RWPE2 (cell line): ENCODE measurements around the gene IGFBP6.

ENCODE experiments used
- ATAC-seq: fragments of 200-7000 bp; cut with Tn5 transposase; 3 replicates; pipeline ENCODE4 v1.9.1; 2021; ENCODE audit warnings: low read depth
- DNase-seq: peaks from one replicate; pipeline ENCODE4 v3.0.0-alpha.2; 2020; ENCODE audit warnings: low spot score
- H3K27ac ChIP-seq: fragments of 450-650 bp; 2 replicates; pipeline ENCODE4 v1.5.1; 2017; ENCODE audit warnings: mild to moderate bottlenecking; ENCODE audit not compliant: poor library complexity, severe bottlenecking
- H3K27me3 ChIP-seq: fragments of 250-450 bp; sonication (Bioruptor Pico); 2 replicates; pipeline ENCODE4 v1.5.1; 2021; ENCODE audit warnings: mild to moderate bottlenecking, moderate library complexity; ENCODE audit not compliant: insufficient read depth, poor library complexity, severe bottlenecking
- H3K36me3 ChIP-seq: fragments of 250-450 bp; sonication (Bioruptor Pico); 2 replicates; pipeline ENCODE4 v1.5.1; 2020; ENCODE audit warnings: low read depth, mild to moderate bottlenecking, moderate library complexity
- H3K4me1 ChIP-seq: fragments of 250-450 bp; sonication (Bioruptor Pico); 2 replicates; pipeline ENCODE4 v1.5.1; 2021; ENCODE audit warnings: mild to moderate bottlenecking, moderate library complexity; ENCODE audit not compliant: insufficient read depth, poor library complexity, severe bottlenecking
- H3K4me3 ChIP-seq: fragments of 250-450 bp; sonication (Bioruptor Pico); 2 replicates; pipeline ENCODE4 v1.5.1; 2021; ENCODE audit warnings: mild to moderate bottlenecking, moderate library complexity; ENCODE audit not compliant: severe bottlenecking
- H3K9me3 ChIP-seq: fragments of 250-450 bp; sonication (Bioruptor Pico); 2 replicates; pipeline ENCODE4 v1.5.1; 2021; ENCODE audit warnings: mild to moderate bottlenecking, moderate library complexity; ENCODE audit not compliant: severe bottlenecking
- TF ChIP-seq, protein P1 (sequence below): fragments of 450-650 bp; IDR thresholded peaks from one replicate; pipeline ENCODE4 v1.5.1; 2017; ENCODE audit warnings: mild to moderate bottlenecking, moderate library complexity; ENCODE audit not compliant: poor library complexity, severe bottlenecking

The IGFBP6 gene

DNA sequence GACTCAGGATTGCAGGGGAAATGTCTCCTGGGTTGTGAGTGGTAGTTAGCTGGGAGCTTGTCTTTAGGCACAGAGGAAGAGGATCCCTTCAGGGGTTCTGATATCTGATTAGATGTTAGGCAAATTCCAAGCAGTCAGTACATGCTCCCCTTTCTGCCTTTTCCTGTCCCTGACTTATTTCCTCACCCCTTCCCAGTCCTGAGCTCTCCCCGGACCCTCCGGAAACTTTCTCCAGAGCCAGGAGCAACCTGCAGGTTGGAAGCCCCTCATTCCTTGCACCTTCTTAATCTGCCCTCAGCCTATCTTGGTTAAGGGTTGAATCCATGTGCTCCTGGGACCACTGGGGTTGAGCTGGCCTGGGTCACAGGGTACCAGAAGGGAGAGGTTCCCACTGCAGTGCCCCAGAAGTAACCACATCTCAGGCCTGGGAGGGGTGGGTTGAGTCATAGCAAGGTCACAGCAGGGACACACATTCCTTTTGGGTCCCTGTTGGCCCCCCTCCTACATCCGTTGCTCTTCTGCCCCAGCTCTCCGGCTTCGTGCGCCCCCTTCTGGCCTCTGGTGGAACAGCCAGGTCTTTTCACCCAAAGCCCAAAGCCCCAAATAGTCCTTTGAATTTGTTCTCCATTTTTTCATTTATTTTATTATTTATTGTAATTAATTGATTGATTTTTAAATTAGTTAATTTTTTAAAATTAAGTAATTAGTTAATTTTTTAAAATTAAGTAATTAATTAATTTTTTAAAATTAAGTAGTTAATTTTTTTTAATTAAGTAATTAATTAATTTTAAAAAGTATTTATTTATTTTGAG is 1.8 kb downstream of the IGFBP6 start:
- DNase-seq: peak; percentile 91
- Histone ChIP-seq H3K9me3 (no peaks in the 10 kb centered on the region), H3K27me3 (no peaks in the 10 kb centered on the region), H3K36me3 (peaks cover 16% of the 10 kb centered on the region), H3K4me1 (peaks cover 20% of the 10 kb centered on the region), H3K4me3 (peak overlapping the region; percentile 44), H3K27ac (peak overlapping the region; percentile 93)
- ATAC-seq: peak; percentile 63
- TF ChIP-seq, protein P1, sequence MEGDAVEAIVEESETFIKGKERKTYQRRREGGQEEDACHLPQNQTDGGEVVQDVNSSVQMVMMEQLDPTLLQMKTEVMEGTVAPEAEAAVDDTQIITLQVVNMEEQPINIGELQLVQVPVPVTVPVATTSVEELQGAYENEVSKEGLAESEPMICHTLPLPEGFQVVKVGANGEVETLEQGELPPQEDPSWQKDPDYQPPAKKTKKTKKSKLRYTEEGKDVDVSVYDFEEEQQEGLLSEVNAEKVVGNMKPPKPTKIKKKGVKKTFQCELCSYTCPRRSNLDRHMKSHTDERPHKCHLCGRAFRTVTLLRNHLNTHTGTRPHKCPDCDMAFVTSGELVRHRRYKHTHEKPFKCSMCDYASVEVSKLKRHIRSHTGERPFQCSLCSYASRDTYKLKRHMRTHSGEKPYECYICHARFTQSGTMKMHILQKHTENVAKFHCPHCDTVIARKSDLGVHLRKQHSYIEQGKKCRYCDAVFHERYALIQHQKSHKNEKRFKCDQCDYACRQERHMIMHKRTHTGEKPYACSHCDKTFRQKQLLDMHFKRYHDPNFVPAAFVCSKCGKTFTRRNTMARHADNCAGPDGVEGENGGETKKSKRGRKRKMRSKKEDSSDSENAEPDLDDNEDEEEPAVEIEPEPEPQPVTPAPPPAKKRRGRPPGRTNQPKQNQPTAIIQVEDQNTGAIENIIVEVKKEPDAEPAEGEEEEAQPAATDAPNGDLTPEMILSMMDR: peak; percentile 94

DNA sequence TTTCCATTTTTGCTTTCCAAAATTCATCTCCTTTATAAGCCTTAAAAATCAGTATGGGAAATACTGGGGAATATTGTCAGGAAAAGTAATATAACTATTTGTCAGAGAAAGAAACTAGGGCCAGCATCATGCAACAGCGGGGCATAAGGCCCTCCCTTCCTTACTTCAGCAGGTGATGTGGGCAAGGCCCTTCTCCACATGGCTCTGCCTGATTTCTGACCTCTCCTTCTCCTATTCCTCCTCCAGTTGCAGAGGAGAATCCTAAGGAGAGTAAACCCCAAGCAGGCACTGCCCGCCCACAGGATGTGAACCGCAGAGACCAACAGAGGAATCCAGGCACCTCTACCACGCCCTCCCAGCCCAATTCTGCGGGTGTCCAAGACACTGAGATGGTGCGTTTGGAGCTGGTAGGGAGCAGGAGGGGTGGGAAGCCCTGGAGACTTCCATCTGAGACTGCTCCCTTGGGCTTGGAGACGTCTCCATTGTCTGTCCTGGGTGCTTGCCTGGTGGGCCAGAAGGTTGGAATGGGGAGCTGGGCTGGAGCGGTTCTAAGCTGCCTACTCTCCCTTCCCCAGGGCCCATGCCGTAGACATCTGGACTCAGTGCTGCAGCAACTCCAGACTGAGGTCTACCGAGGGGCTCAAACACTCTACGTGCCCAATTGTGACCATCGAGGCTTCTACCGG is 3.1 kb downstream of the IGFBP6 start:
- TF ChIP-seq, protein P1: no peak
- peaks cover 16% of the 10 kb centered on the region for H3K36me3 ChIP-seq
- no peak overlapping the region for H3K4me3 ChIP-seq
- peaks cover 20% of the 10 kb centered on the region for H3K4me1 ChIP-seq
- no peak overlapping the region for H3K27ac ChIP-seq
- no peaks in the 10 kb centered on the region for H3K9me3 ChIP-seq
- H3K27me3 ChIP-seq: no peaks in the 10 kb centered on the region
- ATAC-seq (no peak), DNase-seq (no peak)

DNA sequence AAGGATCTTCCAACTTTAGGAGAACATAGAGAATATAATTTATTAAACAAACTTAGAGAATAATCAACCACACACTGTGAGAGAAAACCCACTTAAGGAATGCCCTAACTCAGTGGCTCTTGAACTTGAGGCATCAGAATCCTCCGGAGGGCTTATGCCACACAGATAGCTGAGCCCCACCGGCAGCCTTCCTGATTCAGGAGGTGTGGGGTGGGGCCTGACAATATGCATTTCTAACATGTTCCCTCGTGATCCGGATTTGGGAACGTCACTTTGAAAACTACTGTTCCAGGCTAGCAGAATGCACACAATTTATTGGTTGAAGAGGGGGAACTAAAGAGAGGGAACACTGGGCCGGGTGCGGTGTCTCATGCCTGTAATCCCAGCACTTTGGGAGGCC is 3.8 kb downstream of the IGFBP6 start:
- Histone ChIP-seq H3K27ac (no peak overlapping the region), H3K4me1 (peaks cover 18% of the 10 kb centered on the region), H3K36me3 (peaks cover 16% of the 10 kb centered on the region), H3K27me3 (no peaks in the 10 kb centered on the region), H3K9me3 (no peaks in the 10 kb centered on the region), H3K4me3 (no peak overlapping the region)
- ATAC-seq (no peak), DNase-seq (no peak)
- TF ChIP-seq, protein P1: no peak

DNA sequence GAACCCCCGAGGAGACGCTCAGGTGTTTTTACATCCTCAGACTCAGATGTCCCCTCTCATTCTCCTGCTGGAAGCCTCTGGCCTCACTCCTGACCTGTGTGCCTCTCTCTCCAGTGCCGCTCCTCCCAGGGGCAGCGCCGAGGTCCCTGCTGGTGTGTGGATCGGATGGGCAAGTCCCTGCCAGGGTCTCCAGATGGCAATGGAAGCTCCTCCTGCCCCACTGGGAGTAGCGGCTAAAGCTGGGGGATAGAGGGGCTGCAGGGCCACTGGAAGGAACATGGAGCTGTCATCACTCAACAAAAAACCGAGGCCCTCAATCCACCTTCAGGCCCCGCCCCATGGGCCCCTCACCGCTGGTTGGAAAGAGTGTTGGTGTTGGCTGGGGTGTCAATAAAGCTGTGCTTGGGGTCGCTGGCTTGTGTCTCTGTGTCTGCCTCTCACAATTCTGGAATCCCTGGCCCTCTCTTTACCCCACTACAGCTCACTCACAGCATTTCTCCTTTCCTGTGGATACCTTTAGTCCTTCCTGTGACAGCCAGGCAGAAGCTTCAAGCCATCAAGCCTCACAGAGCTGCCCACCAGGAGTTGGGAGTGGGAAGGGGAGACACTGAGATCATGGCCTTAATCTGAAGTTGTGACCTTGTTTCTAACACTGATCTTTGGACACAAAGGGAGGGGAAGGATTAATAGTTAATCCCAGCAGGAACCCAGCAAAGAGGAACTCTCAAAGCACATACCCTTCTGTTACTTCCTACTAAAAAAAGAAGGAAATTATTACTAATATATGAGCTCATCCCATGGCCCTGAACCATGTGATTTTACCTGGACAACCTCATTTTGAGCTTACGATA is 4.7 kb downstream of the IGFBP6 start:
- no peaks in the 10 kb centered on the region for H3K27me3 ChIP-seq
- DNase-seq (no peak), ATAC-seq (no peak)
- H3K9me3 ChIP-seq: no peaks in the 10 kb centered on the region
- peaks cover 11% of the 10 kb centered on the region for H3K4me1 ChIP-seq
- peaks cover 16% of the 10 kb centered on the region for H3K36me3 ChIP-seq
- TF ChIP-seq, protein P1: no peak
- no peak overlapping the region for H3K4me3 ChIP-seq
- H3K27ac ChIP-seq: no peak overlapping the region
